Measurements from ENCODE around the gene PA2G4.

The PA2G4 gene

DNA sequence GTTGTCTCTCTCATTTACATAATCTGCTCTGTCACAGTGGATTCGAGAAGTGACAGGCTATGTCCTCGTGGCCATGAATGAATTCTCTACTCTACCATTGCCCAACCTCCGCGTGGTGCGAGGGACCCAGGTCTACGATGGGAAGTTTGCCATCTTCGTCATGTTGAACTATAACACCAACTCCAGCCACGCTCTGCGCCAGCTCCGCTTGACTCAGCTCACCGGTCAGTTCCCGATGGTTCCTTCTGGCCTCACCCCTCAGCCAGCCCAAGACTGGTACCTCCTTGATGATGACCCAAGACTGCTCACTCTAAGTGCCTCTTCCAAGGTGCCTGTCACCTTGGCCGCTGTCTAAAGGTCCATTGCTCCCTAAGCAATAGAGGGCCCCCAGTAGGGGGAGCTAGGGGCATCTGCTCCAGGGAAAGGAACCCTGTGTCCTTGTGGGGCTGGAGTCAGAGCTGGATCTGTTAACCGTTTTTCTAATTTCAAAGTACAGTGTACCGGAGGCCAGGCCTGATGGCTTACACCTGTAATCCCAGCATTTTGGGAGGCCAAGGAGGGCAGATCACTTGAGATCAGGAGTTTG, 19.3 kb upstream of the PA2G4 start:
- no peak overlapping the region for H3K27ac ChIP-seq

DNA sequence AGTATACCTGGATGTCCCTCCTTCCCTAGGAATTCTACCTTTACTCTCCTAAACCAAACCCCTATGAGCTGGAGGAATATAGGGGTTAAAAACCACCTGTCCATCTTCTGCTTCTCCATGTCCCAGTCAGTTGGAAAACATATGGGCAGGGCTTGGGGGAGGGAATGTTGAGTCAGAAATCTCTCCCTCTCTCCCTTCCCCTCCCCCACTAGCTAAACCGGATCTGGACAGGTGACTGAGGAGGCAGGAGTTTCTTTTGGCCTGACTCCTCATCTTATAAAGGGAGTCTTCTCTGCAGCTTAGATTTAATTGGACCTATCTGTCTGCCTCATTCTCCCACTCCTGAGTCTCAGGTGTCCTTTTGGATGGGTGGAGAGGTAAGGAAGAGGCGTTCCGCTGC, 18.3 kb upstream of the PA2G4 start:
- TF ChIP-seq, protein P1, sequence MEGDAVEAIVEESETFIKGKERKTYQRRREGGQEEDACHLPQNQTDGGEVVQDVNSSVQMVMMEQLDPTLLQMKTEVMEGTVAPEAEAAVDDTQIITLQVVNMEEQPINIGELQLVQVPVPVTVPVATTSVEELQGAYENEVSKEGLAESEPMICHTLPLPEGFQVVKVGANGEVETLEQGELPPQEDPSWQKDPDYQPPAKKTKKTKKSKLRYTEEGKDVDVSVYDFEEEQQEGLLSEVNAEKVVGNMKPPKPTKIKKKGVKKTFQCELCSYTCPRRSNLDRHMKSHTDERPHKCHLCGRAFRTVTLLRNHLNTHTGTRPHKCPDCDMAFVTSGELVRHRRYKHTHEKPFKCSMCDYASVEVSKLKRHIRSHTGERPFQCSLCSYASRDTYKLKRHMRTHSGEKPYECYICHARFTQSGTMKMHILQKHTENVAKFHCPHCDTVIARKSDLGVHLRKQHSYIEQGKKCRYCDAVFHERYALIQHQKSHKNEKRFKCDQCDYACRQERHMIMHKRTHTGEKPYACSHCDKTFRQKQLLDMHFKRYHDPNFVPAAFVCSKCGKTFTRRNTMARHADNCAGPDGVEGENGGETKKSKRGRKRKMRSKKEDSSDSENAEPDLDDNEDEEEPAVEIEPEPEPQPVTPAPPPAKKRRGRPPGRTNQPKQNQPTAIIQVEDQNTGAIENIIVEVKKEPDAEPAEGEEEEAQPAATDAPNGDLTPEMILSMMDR (conservative IDR thresholded peaks at IDR 0.05): no peak
- peak overlapping the region; percentile 25; the same call in 1 of the 2 replicates for H3K27ac ChIP-seq

More for the DNA sequence above, 19.3 kb upstream of the PA2G4 start:
- TF ChIP-seq, protein P1 (conservative IDR thresholded peaks at IDR 0.05): peak; percentile 30; the same call in 1 of the 2 replicates

DNA sequence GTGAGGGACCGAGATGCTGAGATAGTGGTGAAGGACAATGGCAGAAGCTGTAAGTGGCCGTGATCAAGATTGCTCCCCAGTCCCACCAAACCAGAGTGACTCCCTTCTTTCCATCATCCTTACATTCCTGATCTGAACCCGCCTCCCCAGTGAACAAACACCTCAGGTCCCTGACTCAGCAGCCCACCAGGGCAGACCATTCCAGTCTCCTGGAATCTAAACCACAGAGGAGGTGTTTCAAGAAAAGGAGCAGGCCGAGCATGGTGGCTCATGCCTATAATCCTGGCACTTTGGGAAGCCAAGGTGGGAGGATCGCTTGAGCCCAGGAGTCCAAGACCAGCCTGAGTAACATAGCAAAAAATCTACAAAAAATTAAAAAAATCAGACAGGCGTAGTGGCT, 17.8 kb upstream of the PA2G4 start:
- TF ChIP-seq, protein P1 (conservative IDR thresholded peaks at IDR 0.05): no peak
- H3K27ac ChIP-seq: peak overlapping the region; percentile 25; the same call in 1 of the 2 replicates

DNA sequence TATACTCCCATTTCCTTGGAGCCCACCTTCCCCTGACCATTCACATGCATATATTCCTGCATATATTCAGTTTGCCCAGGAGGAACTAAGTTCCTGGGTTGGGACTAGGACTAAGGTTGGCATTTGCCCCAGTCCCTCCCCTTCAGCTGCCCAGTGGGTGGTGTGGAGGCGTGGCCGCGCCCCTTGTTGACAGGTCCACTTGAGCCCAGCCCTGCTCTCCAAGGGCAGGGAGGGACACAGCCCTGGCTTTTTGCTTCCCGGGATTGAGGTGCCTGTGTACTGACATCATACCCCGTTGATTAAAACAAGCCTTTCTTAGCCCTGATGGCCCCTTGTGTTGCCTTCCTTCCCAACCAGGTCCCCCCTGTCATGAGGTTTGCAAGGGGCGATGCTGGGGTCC, 17.1 kb upstream of the PA2G4 start:
- TF ChIP-seq, protein P1 (conservative IDR thresholded peaks at IDR 0.05): no peak
- no peak overlapping the region for H3K27ac ChIP-seq

DNA sequence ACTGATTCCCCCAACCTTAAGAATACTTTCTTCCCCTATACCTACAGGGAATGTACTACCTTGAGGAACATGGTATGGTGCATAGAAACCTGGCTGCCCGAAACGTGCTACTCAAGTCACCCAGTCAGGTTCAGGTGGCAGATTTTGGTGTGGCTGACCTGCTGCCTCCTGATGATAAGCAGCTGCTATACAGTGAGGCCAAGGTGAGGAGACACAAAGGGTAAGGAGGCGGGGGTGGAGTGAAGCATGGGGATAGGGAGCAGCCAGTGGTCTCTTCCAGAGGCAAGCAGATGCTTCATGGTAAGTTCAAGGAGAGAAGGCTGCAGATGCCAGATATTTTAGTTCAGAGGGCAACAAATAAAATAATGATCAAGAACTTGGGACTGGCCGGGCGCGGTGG, 6.6 kb upstream of the PA2G4 start:
- H3K27ac ChIP-seq: no peak overlapping the region
- TF ChIP-seq, protein P1 (conservative IDR thresholded peaks at IDR 0.05): no peak

DNA sequence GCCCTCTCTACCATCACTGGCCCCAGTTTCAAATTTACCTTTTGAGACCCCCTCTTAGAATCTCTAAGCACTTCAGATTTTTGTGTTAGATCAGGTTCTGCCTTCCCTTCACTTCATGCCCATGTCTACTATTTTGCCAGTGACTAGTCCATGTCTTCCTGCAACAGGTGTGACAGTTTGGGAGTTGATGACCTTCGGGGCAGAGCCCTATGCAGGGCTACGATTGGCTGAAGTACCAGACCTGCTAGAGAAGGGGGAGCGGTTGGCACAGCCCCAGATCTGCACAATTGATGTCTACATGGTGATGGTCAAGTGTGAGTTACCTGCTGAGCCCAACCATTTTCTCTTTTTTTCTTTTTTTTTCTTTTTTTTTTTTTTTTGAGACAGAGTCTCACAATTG, 5.8 kb upstream of the PA2G4 start:
- TF ChIP-seq, protein P1 (conservative IDR thresholded peaks at IDR 0.05): no peak
- no peak overlapping the region for H3K27ac ChIP-seq

DNA sequence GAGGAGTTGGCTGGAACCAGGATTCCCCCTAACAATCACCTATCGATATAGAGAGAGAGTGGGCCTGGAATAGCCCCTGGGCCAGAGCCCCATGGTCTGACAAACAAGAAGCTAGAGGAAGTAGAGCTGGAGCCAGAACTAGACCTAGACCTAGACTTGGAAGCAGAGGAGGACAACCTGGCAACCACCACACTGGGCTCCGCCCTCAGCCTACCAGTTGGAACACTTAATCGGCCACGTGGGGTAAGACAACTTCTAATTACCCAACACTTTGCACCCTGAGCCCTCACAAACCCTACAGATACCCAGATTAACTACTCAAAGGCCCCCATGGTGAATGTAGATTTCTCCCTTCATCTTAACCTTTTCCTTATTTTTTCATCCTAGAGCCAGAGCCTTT, 4.6 kb upstream of the PA2G4 start:
- TF ChIP-seq, protein P1 (conservative IDR thresholded peaks at IDR 0.05): no peak
- no peak overlapping the region for H3K27ac ChIP-seq
